WERI-Rb-1 (cell line): ENCODE results near the gene MALT1.
A peak's percentile ranks its signal among the peaks of the same experiment; 100 is the strongest.

Source experiments
- DNase-seq: peaks from one replicate; pipeline ENCODE4 v3.0.0-alpha.2; 2020
- H3K27ac ChIP-seq: fragments of 250-450 bp; sonication (Bioruptor Pico); 2 replicates; pipeline ENCODE4 v1.5.1; 2020; ENCODE audit warnings: mild to moderate bottlenecking, moderate library complexity
- H3K27me3 ChIP-seq: fragments of 250-450 bp; sonication (Bioruptor Pico); 2 replicates; pipeline ENCODE4 v1.5.1; 2021; ENCODE audit warnings: mild to moderate bottlenecking, low read depth, moderate library complexity; ENCODE audit not compliant: insufficient read depth, severe bottlenecking
- H3K36me3 ChIP-seq: fragments of 250-450 bp; sonication (Bioruptor Pico); 2 replicates; pipeline ENCODE4 v1.5.1; 2020; ENCODE audit warnings: mild to moderate bottlenecking, moderate library complexity
- H3K4me3 ChIP-seq: 2 replicates; pipeline ENCODE4 v1.5.1; 2011; ENCODE audit warnings: low read depth, mild to moderate bottlenecking, control low read depth, low read length
- H3K9me3 ChIP-seq: fragments of 250-450 bp; sonication (Bioruptor Pico); 2 replicates; pipeline ENCODE4 v1.5.1; 2021; ENCODE audit warnings: mild to moderate bottlenecking, moderate library complexity; ENCODE audit not compliant: severe bottlenecking
- TF ChIP-seq, protein P1 (sequence below): IDR thresholded peaks from 2 replicates; pipeline ENCODE4 v1.5.1; 2011; ENCODE audit warnings: low read depth, mild to moderate bottlenecking, control low read depth, inconsistent platforms, low read length

Gene MALT1

DNA sequence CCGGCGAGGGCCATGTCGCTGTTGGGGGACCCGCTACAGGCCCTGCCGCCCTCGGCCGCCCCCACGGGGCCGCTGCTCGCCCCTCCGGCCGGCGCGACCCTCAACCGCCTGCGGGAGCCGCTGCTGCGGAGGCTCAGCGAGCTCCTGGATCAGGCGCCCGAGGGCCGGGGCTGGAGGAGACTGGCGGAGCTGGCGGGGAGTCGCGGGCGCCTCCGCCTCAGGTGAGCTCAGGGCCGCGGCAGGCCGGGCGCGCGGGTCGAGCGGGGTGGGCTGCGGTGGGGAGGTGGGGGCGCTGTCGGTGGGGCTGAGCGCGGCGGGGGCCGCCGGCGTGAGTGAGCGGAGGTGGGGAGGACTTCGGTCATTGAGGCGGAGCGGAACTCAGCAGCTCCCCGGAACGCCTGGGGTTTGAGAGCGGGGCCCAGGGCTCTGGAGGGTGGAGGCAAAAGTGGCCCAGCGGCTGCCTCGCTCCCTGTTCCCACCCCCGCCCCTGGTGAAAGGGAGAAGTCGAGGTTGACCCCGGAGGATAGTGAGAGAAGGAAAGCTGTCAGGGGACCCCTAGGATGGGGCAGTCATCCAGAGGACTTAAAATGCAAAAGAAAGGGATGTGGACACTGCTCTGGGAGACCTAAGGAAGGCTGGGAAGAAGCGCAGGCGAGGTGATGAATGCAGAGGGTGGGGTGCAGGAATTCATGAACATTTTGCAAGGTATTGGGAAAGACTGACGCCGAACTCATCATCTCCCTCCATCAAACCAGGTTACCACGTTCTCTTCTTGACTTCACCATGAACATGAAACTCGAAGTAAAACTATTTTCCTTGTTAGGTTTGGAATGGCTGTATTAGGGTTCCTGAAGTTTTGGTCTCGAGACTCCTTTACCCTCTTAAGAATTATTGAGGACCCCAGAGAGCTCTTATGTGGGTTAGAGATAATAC is 633 bp downstream of the MALT1 start:
- DNase-seq = peak; percentile 70
- H3K27ac ChIP-seq = peak overlapping the region; percentile 78
- H3K9me3 ChIP-seq = no peaks in the 10 kb centered on the region
- H3K36me3 ChIP-seq = no peaks in the 10 kb centered on the region
- TF ChIP-seq, protein P1, sequence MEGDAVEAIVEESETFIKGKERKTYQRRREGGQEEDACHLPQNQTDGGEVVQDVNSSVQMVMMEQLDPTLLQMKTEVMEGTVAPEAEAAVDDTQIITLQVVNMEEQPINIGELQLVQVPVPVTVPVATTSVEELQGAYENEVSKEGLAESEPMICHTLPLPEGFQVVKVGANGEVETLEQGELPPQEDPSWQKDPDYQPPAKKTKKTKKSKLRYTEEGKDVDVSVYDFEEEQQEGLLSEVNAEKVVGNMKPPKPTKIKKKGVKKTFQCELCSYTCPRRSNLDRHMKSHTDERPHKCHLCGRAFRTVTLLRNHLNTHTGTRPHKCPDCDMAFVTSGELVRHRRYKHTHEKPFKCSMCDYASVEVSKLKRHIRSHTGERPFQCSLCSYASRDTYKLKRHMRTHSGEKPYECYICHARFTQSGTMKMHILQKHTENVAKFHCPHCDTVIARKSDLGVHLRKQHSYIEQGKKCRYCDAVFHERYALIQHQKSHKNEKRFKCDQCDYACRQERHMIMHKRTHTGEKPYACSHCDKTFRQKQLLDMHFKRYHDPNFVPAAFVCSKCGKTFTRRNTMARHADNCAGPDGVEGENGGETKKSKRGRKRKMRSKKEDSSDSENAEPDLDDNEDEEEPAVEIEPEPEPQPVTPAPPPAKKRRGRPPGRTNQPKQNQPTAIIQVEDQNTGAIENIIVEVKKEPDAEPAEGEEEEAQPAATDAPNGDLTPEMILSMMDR = 0 out of 2 replicates have a peak, but pooled peaks have one; percentile 27
- H3K4me3 ChIP-seq = peak overlapping the region; percentile 55
- H3K27me3 ChIP-seq = no peaks in the 10 kb centered on the region

DNA sequence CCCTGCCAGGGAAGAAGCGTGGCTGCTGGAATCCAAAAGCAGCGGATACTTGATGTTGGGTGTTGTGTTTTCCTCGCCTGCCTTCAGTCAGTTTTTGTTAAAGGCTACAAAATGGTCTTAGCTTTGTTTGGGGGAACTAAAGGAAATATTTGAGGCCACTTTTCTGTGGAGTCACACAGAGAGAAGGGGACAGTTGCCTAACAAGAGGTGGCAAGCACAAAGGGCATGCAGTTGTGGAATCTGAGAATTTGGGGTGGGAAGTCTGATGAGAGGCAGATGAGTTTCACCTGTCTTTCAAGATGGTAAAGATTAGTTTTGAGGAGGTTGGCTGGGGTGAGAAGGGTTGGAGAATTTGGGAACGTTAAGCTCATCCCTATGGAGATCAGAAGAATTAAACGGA is 2.9 kb downstream of the MALT1 start:
- DNase-seq = no peak
- TF ChIP-seq, protein P1 = no peak
- H3K27me3 ChIP-seq = no peaks in the 10 kb centered on the region
- no peak overlapping the region for H3K4me3 ChIP-seq
- H3K9me3 ChIP-seq = no peaks in the 10 kb centered on the region
- no peaks in the 10 kb centered on the region for H3K36me3 ChIP-seq
- no peak overlapping the region for H3K27ac ChIP-seq

DNA sequence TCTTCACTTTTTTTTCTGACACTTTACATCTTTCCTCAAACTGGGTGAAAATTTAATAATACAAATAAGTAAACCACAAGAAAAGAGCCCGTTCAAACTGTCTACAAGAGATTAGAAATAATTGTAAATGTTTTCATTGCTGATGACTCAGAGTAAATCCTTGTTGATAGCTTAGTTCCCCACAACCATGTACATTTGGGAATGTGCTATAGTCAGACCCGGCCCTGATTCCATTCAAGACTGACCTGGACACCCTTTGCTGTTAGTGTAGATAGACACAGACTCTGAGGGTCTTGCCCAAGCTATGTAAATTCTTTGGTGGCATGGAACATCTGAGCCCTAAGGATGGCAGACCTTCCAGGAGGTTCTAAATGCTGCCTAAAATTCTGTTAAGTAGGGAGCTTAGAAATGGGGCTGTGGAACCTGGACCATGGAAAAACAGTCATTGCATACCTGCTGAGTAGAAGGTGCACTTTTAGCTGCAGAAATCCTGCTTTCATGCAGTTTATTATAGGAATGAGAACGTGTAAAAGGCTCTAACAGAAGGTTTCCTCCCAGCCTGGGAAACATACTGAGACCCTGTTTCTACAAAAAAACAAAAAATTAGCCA is 3.7 kb downstream of the MALT1 start:
- TF ChIP-seq, protein P1 = no peak
- Histone ChIP-seq H3K27me3 (no peaks in the 10 kb centered on the region), H3K4me3 (no peak overlapping the region), H3K27ac (no peak overlapping the region), H3K36me3 (no peaks in the 10 kb centered on the region), H3K9me3 (no peaks in the 10 kb centered on the region)
- no peak for DNase-seq

DNA sequence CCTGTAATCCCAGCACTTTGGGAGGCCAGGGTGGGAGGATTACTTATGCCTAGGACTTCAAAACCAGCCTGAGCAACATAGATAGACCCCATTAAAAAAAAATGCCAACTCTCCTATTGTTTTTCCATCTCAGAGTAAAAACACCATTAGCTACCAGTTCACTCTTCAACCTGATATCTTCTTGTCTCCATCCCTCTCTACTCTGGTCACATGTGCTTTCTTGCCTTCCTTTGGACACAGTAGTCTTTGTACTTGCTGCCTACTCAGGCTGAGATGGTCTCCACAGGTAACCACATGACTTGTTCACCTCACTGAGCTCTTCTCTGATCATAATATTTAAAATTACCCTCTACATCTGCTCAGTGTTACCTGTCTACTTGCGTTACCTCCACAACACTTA is 5.0 kb downstream of the MALT1 start:
- no peak for DNase-seq
- H3K36me3 ChIP-seq = peaks cover 2% of the 10 kb centered on the region
- H3K27ac ChIP-seq = no peak overlapping the region
- TF ChIP-seq, protein P1 = no peak
- H3K4me3 ChIP-seq = no peak overlapping the region
- no peaks in the 10 kb centered on the region for H3K27me3 ChIP-seq
- no peaks in the 10 kb centered on the region for H3K9me3 ChIP-seq

DNA sequence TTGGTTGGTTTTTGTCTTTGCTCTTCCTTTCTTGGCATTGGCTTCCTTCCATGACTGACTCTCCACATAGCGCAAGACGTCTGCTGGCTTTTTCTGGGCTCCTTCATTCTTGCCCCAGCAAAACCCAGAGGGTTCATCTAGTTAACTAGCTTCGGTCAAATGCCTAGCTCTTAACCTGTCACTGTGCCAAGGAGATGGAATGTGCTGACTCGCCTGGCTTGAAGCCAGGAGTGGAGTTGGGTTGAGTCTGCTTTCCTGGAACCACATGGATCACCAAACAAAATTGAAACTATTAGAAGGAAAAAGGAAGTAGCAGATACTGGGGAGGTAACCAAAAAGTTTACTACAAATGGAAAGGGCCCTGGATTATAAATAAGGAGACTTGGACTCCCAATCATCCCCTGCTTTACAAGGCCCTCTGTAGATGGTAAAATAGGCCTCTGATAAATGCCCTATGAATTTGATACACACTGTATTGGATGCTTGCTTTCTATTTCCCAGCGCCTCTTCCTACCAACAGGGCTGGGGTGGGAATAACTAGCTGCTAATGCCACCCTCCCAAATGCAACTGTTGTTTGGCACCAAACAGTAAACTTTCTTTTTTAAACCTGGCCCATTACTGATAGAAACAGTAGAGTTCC is 11.3 kb downstream of the MALT1 start:
- Histone ChIP-seq H3K36me3 (peaks cover 14% of the 10 kb centered on the region), H3K27me3 (no peaks in the 10 kb centered on the region), H3K4me3 (no peak overlapping the region), H3K9me3 (no peaks in the 10 kb centered on the region), H3K27ac (no peak overlapping the region)
- TF ChIP-seq, protein P1 = no peak
- no peak for DNase-seq
